ACC112 (cell line): Measurements from ENCODE around the gene IGSF21.

Experiments
- H2AFZ ChIP-seq: fragments of 200-600 bp; sonication (generic); one replicate; pipeline ENCODE4 v1.6.0; 2017; ENCODE audit warnings: antibody characterized with exemption, low read length; ENCODE audit not compliant: unreplicated experiment
- H3K27ac ChIP-seq: fragments of 200-600 bp; sonication (generic); 2 replicates; pipeline ENCODE4 v1.5.1; 2014; ENCODE audit warnings: low read depth, mild to moderate bottlenecking, antibody characterized with exemption, low read length, moderate library complexity
- H3K27me3 ChIP-seq: fragments of 200-600 bp; sonication (generic); 2 replicates; pipeline ENCODE4 v1.6.1; 2014; ENCODE audit warnings: mild to moderate bottlenecking, antibody characterized with exemption, low read length, moderate library complexity, mixed read lengths; ENCODE audit not compliant: insufficient read depth
- H3K36me3 ChIP-seq: fragments of 200-600 bp; sonication (generic); 2 replicates; pipeline ENCODE4 v1.6.1; 2016; ENCODE audit warnings: mild to moderate bottlenecking, antibody characterized with exemption, low read length, moderate library complexity, mixed read lengths; ENCODE audit not compliant: insufficient read depth
- H3K4me1 ChIP-seq: fragments of 200-600 bp; sonication (generic); one replicate; pipeline ENCODE4 v1.6.1; 2016; ENCODE audit warnings: low read length, mixed read lengths; ENCODE audit not compliant: insufficient read depth, unreplicated experiment, control insufficient read depth
- H3K4me3 ChIP-seq: fragments of 200-600 bp; sonication (generic); 2 replicates; pipeline ENCODE4 v1.5.1; 2014; ENCODE audit warnings: mild to moderate bottlenecking, low read depth, low read length
- H3K79me2 ChIP-seq: fragments of 200-600 bp; sonication (generic); one replicate; pipeline ENCODE4 v1.6.0; 2016; ENCODE audit warnings: low read length; ENCODE audit not compliant: control insufficient read depth, unreplicated experiment, insufficient read depth

Gene IGSF21

DNA sequence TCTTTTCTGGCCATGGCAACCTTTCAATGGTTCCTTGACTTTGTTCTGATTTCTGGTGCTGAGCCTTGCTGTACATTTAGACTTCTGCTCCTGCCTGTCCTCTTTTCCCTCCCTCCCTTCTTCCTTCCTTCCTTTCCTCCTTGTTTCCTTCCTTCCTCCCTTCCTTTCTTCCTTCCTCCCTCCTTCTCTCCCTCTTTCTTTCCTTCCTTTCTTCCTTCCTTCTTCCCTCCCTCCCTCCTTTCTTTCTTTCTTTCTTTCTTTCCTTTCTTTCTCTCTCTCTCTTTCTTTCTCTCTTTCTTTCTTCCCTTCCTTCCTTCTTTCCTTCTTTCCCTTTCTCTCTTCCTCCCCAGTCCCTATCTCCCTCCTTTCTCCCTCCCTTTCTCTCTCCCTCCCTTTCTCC lies 10.4 kb upstream of the IGSF21 start:
- H3K36me3 ChIP-seq = no peaks in the 10 kb centered on the region
- H3K4me3 ChIP-seq = no peak overlapping the region
- H3K4me1 ChIP-seq = no peaks in the 10 kb centered on the region
- H3K27ac ChIP-seq = no peak overlapping the region
- no peaks in the 10 kb centered on the region for H3K79me2 ChIP-seq
- no peak overlapping the region for H2AFZ ChIP-seq
- H3K27me3 ChIP-seq = peaks cover 6% of the 10 kb centered on the region; the same call in 1 of the 2 replicates

DNA sequence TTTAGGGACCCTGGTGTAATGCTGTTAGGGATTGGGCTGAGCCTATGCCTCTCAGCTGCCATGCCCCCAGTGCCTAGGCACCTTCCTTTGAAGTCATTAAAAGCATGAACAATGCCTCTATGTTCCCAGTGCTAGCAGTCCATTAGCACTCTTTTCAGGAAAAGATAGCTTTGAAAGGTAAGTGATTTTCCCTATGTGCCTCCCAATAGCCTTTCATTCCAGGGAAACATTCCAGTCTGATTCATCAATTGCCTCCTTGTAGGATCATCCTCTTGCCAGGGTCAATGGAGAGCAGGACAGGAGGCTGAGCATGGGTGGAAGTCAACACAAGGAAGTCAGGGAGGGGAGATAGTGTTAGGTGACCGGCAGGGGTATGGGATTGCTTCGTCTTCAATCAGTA lies 8.6 kb upstream of the IGSF21 start:
- no peak overlapping the region for H3K27ac ChIP-seq
- H3K4me3 ChIP-seq = no peak overlapping the region
- H3K36me3 ChIP-seq = no peaks in the 10 kb centered on the region
- peaks cover 6% of the 10 kb centered on the region; the same call in 1 of the 2 replicates for H3K27me3 ChIP-seq
- no peaks in the 10 kb centered on the region for H3K79me2 ChIP-seq
- H3K4me1 ChIP-seq = no peaks in the 10 kb centered on the region
- H2AFZ ChIP-seq = no peak overlapping the region

DNA sequence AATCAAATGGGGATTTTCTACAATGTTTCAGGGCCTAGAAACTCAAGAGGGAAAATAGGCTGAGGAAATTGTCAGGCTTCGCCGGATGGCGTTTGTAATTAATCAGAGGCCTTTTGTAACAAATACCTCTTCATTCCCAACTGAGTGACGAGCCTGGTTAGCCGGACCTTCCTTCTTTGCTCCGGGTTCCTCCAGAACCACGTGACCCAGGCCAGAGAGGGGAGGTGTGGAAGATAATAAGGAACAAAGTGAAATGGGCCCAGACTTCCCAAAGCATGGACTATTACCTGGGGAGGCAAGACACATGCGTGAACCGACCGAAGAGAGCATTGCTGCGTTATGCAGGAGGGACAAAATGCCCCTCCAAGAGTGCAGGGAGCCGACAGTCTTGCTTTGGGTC lies 7.5 kb upstream of the IGSF21 start:
- H3K36me3 ChIP-seq = no peaks in the 10 kb centered on the region
- no peak overlapping the region for H2AFZ ChIP-seq
- no peak overlapping the region for H3K4me3 ChIP-seq
- H3K79me2 ChIP-seq = no peaks in the 10 kb centered on the region
- no peak overlapping the region for H3K27ac ChIP-seq
- H3K27me3 ChIP-seq = peaks cover 6% of the 10 kb centered on the region; the same call in 1 of the 2 replicates
- H3K4me1 ChIP-seq = no peaks in the 10 kb centered on the region

DNA sequence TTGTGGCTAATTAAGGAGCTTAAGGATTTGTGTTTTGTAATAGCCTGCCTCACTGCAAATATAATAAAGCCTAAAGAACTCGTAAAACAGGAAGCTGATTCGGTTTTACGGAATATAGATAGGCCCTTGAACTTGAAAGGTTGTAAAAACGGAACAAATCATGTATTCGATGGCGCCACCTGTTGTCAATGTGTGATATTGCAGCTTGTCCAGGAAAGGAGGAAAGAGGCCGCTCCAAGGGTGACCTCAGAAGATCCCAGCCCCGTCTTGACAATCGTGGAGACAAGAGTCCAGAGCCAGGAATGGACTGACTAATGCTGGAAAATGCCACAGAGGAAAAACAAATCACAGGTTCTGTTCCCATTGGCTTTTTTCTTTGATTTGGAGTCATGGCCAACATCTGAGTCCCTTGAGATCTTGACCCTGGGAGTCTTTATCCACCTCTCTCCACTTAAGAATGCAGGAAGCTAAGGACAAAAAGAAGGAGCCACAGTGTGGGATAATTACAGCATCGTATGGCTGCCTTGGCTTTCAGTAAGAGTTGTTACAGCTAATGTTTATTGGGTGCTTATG lies 7.0 kb upstream of the IGSF21 start:
- Histone ChIP-seq H3K4me1 (no peaks in the 10 kb centered on the region), H3K27ac (no peak overlapping the region), H3K79me2 (no peaks in the 10 kb centered on the region), H3K36me3 (no peaks in the 10 kb centered on the region), H2AFZ (no peak overlapping the region), H3K4me3 (no peak overlapping the region), H3K27me3 (peaks cover 7% of the 10 kb centered on the region; the same call in 1 of the 2 replicates)

DNA sequence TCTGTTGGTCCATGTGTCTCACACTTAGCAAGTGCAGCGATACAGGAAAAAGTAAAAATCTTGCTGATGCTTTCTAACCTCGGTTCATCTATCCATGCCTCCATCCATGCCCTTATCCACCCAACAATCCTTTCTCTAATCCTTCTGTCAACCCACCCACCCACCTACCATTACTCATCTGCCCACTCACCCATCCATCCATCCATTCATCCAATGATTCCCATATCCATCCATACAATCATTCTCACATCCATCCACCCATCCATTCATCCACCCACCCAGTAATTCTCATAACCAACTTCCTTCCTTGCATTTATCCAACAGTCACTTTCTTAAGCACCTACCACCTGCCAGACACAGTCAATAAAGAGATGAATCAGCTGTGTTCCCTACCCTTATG lies 6.1 kb upstream of the IGSF21 start:
- Histone ChIP-seq H3K79me2 (no peaks in the 10 kb centered on the region), H3K36me3 (no peaks in the 10 kb centered on the region), H2AFZ (no peak overlapping the region), H3K4me1 (no peaks in the 10 kb centered on the region), H3K4me3 (no peak overlapping the region), H3K27me3 (peaks cover 14% of the 10 kb centered on the region), H3K27ac (no peak overlapping the region)

DNA sequence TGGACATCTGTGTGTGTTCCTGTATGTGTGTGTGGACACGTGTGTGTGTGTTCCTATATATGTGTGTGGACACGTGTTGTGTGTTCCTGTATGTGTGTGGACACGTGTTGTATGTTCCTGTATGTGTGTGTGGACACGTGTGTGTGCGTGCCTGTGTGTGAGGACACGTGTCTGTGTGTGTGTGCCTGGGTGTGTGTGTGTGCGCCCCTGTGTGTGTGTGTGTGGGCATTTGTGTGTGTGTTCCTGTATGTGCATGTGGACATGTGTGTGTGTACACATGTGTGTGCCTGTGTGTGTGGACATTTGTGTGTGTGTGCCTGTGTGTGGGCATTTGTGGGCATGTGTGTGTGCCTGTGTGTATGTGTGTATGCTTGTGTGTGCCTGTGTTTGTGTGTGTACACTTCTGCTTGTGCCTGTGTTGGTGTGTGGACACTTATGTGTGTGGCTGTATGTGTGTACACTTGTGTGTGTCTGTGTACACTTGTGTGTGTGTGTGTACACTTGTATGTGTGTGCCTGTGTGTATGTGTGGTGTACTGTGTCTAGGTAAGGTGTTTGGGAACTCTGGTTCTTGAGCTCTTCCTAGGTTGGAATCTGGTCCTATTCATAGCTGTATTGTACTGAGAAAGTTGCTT lies 3.7 kb upstream of the IGSF21 start:
- Histone ChIP-seq H3K79me2 (no peaks in the 10 kb centered on the region), H3K4me1 (no peaks in the 10 kb centered on the region), H2AFZ (no peak overlapping the region), H3K36me3 (no peaks in the 10 kb centered on the region), H3K4me3 (no peak overlapping the region), H3K27me3 (peaks cover 27% of the 10 kb centered on the region), H3K27ac (no peak overlapping the region)

DNA sequence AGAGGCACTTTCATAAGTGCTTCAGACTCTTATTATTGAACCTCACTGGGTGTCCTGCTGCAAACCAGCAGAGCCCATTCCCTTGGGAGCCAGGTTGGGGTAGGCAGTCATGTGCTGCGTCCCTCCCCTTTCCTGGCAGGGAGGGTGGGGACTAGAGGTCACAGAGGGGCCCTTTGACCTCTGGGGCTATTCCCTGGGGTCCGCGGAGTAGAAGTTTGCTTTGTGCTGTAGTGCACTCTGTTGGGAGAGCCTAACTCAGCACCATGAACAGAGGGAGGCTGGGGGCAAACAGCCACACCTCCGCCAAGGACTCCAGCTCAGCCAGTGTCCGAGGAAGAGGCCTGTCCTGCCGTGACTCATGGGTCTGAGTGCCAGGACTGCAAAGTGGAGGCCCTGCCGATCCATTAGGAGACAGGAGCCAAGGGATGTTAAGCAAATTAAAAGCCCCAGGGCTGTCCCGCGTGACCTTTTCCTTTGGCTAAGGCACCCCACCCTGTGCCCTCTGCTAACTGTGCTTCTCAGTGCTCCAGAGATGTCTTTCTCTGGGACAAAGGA lies 3.0 kb upstream of the IGSF21 start:
- H3K4me3 ChIP-seq = no peak overlapping the region
- no peak overlapping the region for H3K27ac ChIP-seq
- H3K4me1 ChIP-seq = no peaks in the 10 kb centered on the region
- no peaks in the 10 kb centered on the region for H3K79me2 ChIP-seq
- H3K36me3 ChIP-seq = no peaks in the 10 kb centered on the region
- H2AFZ ChIP-seq = no peak overlapping the region
- H3K27me3 ChIP-seq = peaks cover 34% of the 10 kb centered on the region

DNA sequence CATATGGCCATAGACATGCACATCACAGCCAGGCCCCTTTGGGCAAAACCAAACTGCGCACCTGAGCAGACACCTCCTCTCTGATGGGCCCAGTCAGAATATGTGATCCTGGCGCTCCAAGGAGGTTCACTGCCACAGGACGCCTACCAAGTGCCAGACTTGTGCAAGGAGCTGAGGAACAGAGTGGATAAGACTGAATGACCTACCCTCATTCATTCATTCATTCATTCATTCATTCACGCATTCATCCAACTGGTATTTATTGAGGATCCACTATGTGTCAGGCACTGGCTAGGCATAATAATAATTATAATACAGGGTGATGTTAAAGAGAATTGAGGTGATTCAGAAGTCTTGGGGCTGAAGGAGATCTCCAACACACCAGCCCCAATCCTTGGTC lies 2.4 kb upstream of the IGSF21 start:
- Histone ChIP-seq H3K27me3 (peaks cover 40% of the 10 kb centered on the region), H3K79me2 (no peaks in the 10 kb centered on the region), H3K36me3 (no peaks in the 10 kb centered on the region), H2AFZ (no peak overlapping the region), H3K4me1 (no peaks in the 10 kb centered on the region), H3K27ac (no peak overlapping the region), H3K4me3 (no peak overlapping the region)

DNA sequence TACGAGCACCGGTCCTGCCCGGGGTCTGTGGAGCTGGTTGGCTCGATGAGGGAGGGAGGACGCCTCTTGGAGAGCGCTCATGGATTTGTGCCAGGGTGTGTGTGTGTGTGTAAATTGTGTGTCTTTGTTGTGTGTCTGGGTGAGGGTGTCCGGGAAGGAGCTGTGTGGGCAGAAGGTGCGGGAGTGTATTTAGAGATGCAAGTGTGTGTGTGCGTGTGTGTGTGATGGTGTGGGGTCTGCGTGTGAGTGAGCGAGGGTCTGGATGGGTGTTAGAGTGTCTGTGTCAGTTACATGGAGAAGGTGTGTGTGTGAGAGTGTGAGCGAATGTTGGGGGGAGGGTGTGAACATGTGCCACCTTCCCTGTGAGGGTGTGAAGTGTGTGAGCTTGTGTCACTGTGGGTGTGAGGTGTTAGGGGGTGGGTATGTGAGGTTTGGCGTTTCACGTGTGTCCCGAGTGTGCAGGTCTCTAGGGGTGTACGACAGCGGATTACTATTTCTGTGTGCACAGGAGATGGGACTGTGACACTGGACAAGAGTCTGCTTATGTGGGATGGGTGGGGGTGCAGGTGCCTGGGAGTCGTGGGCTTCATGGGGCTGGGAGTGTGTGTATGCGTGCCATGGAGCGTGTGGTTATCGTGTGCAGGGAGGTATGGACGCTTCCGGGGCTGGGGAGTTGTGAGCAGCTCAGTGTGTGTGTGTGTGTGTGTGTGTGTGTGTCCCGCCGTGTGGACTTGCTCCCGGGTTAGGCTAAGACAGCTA lies 880 bp downstream of the IGSF21 start:
- H3K4me1 ChIP-seq = no peaks in the 10 kb centered on the region
- H3K36me3 ChIP-seq = no peaks in the 10 kb centered on the region
- no peak overlapping the region for H2AFZ ChIP-seq
- H3K27me3 ChIP-seq = peaks cover 68% of the 10 kb centered on the region
- H3K27ac ChIP-seq = no peak overlapping the region
- no peak overlapping the region for H3K4me3 ChIP-seq
- H3K79me2 ChIP-seq = no peaks in the 10 kb centered on the region

DNA sequence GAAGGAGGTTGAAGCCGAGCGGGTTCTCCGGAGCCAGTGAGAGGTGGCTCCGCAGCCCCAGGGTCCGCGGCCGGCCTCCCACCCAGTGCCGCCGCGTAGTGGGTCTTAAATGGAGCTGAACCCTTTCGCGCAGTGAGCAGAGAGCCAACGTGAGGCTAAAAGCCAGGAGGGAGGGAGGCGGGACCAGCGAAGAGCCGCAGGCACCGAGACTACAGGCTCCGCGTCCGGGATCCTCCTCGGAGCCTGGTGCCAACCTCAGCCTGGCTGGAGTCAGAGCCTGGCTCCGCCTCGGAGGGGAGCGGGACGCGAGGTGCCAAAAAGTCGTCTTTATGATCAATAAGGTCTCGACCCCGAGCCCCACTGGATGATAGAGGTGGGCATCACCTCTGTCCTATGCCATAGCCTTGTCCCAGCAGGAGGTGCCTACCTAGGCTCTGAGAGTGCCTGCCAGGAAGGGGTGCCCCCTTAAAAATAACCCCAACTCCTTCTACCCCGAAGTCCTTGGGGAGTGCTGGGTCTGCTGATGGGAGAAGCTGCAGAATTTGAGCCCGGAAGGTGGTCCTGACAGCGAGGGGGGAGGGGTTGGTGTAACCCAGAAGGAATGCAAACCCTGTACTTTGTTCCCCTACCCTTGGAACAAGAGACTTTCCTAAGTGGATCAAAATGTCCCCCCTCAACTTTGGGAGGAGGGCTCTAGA lies 1.6 kb downstream of the IGSF21 start:
- Histone ChIP-seq H3K4me3 (no peak overlapping the region), H3K36me3 (no peaks in the 10 kb centered on the region), H3K4me1 (no peaks in the 10 kb centered on the region), H3K27ac (no peak overlapping the region), H3K27me3 (peaks cover 68% of the 10 kb centered on the region), H2AFZ (no peak overlapping the region), H3K79me2 (no peaks in the 10 kb centered on the region)
